Prostate gland (tissue), 2 donors: ENCODE data around the gene BMPER. TPM values are rescaled to one million over a fixed set of nuclear protein-coding genes. Genes with fewer than 3 reads are reported as not detected.

Experiments
- DNase-seq: peaks from one replicate; pipeline ENCODE4 v3.0.0-alpha.2; 2019; ENCODE audit warnings: low spot score
- H3K27ac ChIP-seq, 2 donors: fragments of 200-600 bp; sonication (generic); 2 replicates each; pipeline ENCODE4 v1.5.1; 2017 to 2019
- H3K27me3 ChIP-seq: fragments of 200-600 bp; sonication (generic); replicated peaks from 2 replicates; pipeline ENCODE4 v1.5.1; 2019; ENCODE audit not compliant: insufficient read depth
- H3K36me3 ChIP-seq, 2 donors: fragments of 200-600 bp; sonication (generic); 1 replicate in 1 of 2; 2 replicates in 1 of 2; pipeline versions ENCODE4 v1.5.1 to v1.8.1; 2017 to 2019
- H3K4me1 ChIP-seq: fragments of 200-600 bp; sonication (generic); replicated peaks from 2 replicates; pipeline ENCODE4 v1.5.1; 2019
- H3K4me3 ChIP-seq, 2 donors: fragments of 200-600 bp; sonication (generic); 2 replicates each; pipeline ENCODE4 v1.5.1; 2017 to 2019
- H3K9me3 ChIP-seq: fragments of 200-600 bp; sonication (generic); 2 replicates; pipeline ENCODE4 v1.5.1; 2017
- POLR2A ChIP-seq: fragments of 450-650 bp; IDR thresholded peaks from one replicate; pipeline ENCODE4 v1.6.1; 2016; ENCODE audit warnings: antibody characterized with exemption, mild to moderate bottlenecking
- POLR2AphosphoS5 ChIP-seq: sonication (generic); formaldehyde crosslinking; IDR thresholded peaks from one replicate; pipeline ENCODE4 v1.6.1; 2017; ENCODE audit warnings: antibody characterized with exemption
- WGBS: methylation state at CpG from one replicate; pipeline ENCODE4 v1.1.5; 2018; 5-methylcytosine and 5-hydroxymethylcytosine counted together
- intact Hi-C: fragments of 100-400 bp; cut with DNase I; formaldehyde crosslinking; loops from one replicate; pipeline ENCODE4 v1.14.2; 2022
- total RNA-seq, 2 donors: library from RNA; depleted of rRNA; stranded (reverse); fragments of >200 nt; gene quantifications; one replicate each; pipeline ENCODE4 v1.1.0, GENCODE V29; 2016
- TF ChIP-seq, protein P1 (sequence below), 4 experiments: fragments of 200-600 bp in 2 of 4; fragments of 450-650 bp in 2 of 4; sonication (generic) in 2 of 4; IDR thresholded peaks; 1 replicate in 3 of 4; 2 replicates in 1 of 4; pipeline ENCODE4 v1.5.1; 2016 to 2019; ENCODE audit warnings: antibody characterized with exemption in 4 of 4, mild to moderate bottlenecking in 2 of 4, moderate library complexity in 2 of 4

BMPER gene
- total RNA-seq, 2 donors from 2014 or later, result 4.5 to 8.4 TPM

DNA sequence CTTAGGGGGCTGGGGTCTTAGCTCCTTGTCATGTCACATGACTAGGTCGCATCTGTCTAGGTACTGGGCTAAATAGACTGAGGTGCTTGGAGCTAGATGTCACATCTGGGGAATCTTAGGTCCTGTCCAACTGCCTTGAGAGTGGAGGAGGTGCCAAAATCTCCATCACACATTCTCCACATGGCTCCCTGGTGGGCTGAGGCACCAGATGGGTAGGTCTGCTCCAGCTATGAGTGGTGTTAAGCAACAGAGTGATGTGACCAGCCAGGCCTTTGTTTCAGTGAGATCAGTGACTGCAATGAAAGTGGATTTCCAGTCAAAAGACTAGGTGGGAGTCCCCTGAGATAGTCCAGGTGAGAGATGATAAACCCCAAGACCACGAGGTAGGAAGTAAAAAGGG lies 251.8 kb downstream of the BMPER start:
- TF ChIP-seq, protein P1, sequence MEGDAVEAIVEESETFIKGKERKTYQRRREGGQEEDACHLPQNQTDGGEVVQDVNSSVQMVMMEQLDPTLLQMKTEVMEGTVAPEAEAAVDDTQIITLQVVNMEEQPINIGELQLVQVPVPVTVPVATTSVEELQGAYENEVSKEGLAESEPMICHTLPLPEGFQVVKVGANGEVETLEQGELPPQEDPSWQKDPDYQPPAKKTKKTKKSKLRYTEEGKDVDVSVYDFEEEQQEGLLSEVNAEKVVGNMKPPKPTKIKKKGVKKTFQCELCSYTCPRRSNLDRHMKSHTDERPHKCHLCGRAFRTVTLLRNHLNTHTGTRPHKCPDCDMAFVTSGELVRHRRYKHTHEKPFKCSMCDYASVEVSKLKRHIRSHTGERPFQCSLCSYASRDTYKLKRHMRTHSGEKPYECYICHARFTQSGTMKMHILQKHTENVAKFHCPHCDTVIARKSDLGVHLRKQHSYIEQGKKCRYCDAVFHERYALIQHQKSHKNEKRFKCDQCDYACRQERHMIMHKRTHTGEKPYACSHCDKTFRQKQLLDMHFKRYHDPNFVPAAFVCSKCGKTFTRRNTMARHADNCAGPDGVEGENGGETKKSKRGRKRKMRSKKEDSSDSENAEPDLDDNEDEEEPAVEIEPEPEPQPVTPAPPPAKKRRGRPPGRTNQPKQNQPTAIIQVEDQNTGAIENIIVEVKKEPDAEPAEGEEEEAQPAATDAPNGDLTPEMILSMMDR (IDR thresholded peaks at IDR 0.05), result no peak
- TF ChIP-seq POLR2A (no peak), POLR2AphosphoS5 (no peak)
- Histone ChIP-seq H3K27ac (no peak overlapping the region), H3K27me3 (no peaks in the 10 kb centered on the region), H3K36me3 (no peaks in the 10 kb centered on the region), H3K4me3 (no peak overlapping the region), H3K9me3 (no peaks in the 10 kb centered on the region), H3K4me1 (peaks cover 11% of the 10 kb centered on the region)
- 89% methylated on average over 2 of the region's 2 CpGs for WGBS
- intact Hi-C loops, result loop anchor here (5.0 kb wide), 1 partner anchor 60 kb away; no protein-coding TSS in a partner anchor
- no peak for DNase-seq

DNA sequence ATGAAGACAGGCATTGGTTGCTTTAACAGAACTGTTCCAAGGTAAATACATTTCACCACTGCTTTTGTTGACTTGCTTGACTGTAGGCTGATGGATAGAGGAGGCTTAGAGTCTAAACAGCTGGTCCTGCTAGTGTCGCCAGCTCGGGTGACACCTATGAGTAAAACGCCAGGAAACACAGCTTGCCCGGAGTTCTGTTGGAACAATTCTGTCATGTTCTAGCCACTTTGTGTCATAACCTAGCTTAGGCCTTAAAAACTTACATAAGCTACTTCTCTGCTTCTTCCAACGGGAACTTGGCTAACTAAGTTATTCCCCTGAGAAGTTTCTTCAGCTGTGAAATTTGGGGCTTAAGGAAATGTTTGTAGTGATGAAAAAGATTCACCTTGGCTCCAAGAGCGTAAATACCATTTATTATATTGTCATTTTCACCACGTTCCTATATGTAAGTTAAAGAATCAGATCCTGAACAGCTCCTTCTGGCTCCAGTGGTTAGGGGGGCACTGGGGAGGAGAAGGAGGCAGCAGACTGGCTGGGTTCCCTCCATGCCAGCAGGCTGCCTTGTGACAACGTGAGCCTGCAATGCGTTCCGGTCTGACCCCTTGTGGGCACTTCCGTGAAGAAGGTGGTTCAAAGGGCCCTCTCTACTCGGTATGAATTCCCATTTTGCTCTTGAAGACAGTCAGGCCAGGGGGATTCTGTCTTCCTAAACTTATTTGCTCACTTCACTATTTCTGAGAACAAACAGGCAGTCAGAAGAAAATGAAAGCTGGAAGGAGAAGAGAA lies 253.2 kb downstream of the BMPER start:
- H3K27ac ChIP-seq, result peak overlapping the region; percentile 40 to 66
- 22% methylated on average over 12 of the region's 12 CpGs for whole genome bisulfite sequencing
- no peaks in the 10 kb centered on the region for H3K27me3 ChIP-seq
- no peak overlapping the region for H3K4me3 ChIP-seq
- DNase-seq, result peak; percentile 76
- H3K36me3 ChIP-seq, result no peaks in the 10 kb centered on the region
- H3K4me1 ChIP-seq, result peaks cover 11% of the 10 kb centered on the region
- TF ChIP-seq, protein P1 (IDR thresholded peaks at IDR 0.05), result peak in 2 of 4 experiments; percentile 35 to 36
- TF ChIP-seq POLR2AphosphoS5 (peak; percentile 87), POLR2A (no peak)
- no peaks in the 10 kb centered on the region for H3K9me3 ChIP-seq
- intact Hi-C loops, result loop anchor here (5.0 kb wide), 1 partner anchor 61 kb away; no protein-coding TSS in a partner anchor

DNA sequence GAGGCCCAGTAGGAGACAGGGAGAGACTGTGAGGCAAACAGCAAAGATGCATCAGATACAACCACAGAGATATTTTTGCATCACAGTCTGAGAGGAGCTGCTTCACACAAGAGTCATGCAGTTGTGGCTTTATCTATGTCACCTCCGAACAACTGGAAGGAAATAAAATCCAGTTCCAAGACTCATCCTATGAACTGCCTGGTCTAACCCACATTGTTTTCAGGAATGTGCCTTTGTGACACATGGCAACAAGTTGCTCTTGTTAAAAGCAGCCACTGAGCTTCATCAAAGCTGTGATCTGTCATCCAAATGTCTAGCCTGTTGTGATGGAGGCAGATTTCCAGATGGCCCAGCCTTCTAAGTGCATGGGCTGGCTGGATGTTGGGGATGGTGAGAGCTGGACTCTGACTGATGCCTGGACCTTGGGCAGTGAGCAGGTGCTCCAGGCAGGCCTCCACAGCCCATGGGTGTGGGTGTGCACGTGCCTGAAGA lies 255.0 kb downstream of the BMPER start:
- no peaks in the 10 kb centered on the region for H3K27me3 ChIP-seq
- H3K9me3 ChIP-seq, result no peaks in the 10 kb centered on the region
- no peak for DNase-seq
- intact Hi-C loops, result loop anchor here (10.0 kb wide), 2 partner anchors 176 to 406 kb away; no protein-coding TSS in a partner anchor
- H3K4me3 ChIP-seq, result no peak overlapping the region
- H3K27ac ChIP-seq, result no peak overlapping the region
- TF ChIP-seq, protein P1 (IDR thresholded peaks at IDR 0.05), result no peak
- TF ChIP-seq POLR2AphosphoS5 (no peak), POLR2A (no peak)
- peaks cover 11% of the 10 kb centered on the region for H3K4me1 ChIP-seq
- 53% methylated on average over 2 of the region's 2 CpGs for WGBS
- no peaks in the 10 kb centered on the region for H3K36me3 ChIP-seq

DNA sequence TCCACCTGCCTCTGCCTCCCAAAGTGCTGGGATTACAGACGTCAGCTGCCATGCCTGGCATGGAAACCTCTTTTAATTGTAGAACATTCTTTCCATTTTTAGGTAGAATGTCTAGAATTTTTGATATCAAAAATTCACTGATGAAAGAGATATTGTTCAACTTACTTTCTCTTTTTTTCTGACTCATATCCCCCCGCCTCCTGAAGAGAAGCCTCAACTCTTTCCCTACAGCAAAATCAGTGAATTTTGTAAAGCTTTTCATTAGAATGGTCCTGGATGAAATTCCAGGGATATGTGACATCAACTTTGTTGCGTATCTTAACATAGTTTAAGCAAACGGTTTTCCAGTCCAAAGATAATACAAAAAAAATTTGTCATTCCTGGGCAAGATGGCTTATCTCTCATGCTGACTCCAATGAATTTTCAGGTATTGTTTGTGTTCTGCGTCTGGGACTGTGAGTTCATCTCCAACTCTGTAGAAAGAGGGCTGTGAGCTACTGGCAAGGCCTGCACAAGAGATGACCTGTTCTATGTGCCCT lies 256.8 kb downstream of the BMPER start:
- TF ChIP-seq POLR2A (no peak), POLR2AphosphoS5 (no peak)
- TF ChIP-seq, protein P1 (IDR thresholded peaks at IDR 0.05), result no peak
- intact Hi-C loops, result loop anchor here (10.0 kb wide), 2 partner anchors 177 to 407 kb away; no protein-coding TSS in a partner anchor
- Histone ChIP-seq H3K27me3 (no peaks in the 10 kb centered on the region), H3K4me1 (peaks cover 5% of the 10 kb centered on the region), H3K36me3 (no peaks in the 10 kb centered on the region), H3K4me3 (no peak overlapping the region), H3K27ac (no peak overlapping the region), H3K9me3 (no peaks in the 10 kb centered on the region)
- no peak for DNase-seq
- 77% methylated on average over 5 of the region's 5 CpGs for WGBS
